GM18858 (cell line): Measurements from ENCODE around the gene PRTG.
"Not testable (repeated sequence)": the region's sequence is repeated elsewhere in the genome, so short reads cannot be mapped to it uniquely, and the experiment has no call there.

ENCODE experiments used
- ATAC-seq: cut with Tn5 transposase; IDR thresholded peaks from one replicate; pipeline ENCODE4 v1.9.1; 2021; ENCODE audit not compliant: unreplicated experiment

PRTG gene, protein sequence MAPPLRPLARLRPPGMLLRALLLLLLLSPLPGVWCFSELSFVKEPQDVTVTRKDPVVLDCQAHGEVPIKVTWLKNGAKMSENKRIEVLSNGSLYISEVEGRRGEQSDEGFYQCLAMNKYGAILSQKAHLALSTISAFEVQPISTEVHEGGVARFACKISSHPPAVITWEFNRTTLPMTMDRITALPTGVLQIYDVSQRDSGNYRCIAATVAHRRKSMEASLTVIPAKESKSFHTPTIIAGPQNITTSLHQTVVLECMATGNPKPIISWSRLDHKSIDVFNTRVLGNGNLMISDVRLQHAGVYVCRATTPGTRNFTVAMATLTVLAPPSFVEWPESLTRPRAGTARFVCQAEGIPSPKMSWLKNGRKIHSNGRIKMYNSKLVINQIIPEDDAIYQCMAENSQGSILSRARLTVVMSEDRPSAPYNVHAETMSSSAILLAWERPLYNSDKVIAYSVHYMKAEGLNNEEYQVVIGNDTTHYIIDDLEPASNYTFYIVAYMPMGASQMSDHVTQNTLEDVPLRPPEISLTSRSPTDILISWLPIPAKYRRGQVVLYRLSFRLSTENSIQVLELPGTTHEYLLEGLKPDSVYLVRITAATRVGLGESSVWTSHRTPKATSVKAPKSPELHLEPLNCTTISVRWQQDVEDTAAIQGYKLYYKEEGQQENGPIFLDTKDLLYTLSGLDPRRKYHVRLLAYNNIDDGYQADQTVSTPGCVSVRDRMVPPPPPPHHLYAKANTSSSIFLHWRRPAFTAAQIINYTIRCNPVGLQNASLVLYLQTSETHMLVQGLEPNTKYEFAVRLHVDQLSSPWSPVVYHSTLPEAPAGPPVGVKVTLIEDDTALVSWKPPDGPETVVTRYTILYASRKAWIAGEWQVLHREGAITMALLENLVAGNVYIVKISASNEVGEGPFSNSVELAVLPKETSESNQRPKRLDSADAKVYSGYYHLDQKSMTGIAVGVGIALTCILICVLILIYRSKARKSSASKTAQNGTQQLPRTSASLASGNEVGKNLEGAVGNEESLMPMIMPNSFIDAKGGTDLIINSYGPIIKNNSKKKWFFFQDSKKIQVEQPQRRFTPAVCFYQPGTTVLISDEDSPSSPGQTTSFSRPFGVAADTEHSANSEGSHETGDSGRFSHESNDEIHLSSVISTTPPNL

DNA sequence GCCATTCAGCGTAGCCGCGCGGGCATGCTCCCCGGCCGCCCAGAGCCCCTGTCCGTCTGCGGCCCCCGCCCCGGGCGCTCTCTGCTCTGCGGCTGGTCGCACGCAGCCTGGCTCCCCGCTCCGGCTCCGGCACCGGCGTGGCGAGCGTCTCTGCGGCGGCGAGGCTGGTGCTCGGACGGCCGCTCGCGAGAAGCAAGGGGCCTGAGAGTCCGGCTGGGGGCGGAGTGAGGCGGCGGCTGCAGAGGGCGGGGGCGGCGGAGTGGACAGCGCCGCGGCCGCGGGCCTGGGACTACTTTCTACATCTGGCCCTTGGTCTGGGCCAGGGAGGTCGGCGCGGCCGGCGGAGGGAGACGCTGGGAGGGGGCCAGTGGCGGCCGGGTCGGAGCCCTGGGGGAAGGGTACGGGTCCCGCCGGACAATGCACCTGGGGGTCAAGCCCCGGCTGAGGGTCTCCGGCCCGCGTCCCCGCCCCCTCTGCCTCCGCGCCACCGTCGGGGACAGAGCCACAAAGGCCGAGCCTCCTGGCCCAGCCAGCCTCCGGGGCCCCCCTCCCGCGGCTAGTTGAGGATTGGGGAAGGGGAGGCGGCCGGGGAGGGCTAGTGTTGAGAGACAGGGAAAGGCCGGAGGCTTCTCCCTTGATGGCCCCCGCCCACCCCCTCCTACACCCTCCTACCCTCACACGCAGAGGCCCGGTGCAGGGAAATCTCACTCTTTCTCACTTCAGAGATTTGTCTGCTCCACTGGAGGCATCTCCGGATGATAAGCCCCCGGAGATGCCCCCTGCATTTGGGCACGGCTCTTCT, at the start of gene PRTG:
TSS of gene PRTG (minus strand) at position 226 of the 802 bp plus-strand sequence. CDS start at position 5, 221 bp downstream.
- no peak for ATAC-seq

DNA sequence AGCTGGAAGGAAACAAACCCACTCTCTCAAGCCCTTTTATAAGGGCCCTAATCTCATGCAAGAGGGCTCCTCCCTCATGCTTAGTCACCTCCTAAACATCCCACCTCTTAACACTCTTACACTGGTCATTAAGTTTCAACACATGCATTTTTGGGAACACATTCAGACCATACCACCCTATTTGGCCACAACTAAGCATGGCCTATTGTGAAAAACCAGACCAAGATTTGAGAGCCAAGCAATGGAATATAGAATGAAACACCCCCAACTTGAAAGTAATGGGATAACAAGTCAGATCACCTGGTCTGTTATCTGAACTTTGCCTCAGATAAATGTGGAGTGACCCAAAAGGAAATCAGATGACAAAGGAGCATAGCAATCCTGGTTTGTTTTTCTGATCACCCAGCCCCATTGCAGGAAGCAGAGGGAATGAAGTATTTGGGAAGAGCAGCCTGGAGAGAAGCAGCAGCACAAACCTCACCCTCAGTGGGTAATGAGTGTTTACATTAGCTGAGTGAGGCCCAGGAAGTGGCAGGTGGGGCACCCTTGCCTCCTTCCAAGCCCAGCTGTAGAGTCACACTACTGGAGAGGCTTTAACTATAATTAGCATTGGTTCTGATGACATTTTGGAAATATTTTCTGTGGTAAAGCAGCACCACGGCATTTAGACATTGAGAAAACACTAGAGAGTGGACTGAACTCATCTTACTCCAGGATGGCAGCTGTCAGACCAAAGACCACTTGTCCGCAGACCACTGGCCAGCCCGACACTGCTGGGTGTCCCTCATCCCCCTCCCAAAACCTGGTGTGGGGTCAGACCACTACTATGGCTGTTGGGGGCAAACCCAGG, 48.8 kb upstream of the PRTG start:
- no peak for ATAC-seq

DNA sequence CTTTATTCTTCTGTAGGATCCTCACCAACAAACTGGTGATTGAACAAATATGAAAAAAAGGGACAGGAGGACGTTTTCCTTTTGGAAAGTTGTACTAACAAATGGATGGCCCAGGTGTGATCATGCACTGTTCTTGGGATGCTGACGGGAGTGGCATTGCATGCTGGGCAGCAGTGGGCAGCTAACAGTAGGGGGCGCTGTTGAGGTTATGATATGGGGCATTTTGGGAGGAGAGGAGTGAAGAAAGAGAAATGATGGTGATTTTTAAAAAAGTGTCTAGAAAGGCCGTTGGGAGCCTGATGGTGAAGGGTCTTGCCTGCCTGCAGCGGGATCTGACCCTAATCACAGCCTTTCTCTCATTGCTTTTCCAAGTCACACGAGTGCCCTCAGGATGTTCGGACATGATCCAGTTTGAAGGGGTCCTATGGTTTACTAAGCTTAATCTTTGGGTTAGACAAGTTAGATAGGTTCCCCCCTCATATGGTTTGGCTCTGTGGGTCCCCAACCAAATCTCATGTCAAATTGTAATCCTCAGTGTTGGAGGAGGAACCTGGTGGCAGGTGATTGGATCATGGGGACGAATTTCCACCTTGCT, 46.2 kb upstream of the PRTG start:
- no peak for ATAC-seq

DNA sequence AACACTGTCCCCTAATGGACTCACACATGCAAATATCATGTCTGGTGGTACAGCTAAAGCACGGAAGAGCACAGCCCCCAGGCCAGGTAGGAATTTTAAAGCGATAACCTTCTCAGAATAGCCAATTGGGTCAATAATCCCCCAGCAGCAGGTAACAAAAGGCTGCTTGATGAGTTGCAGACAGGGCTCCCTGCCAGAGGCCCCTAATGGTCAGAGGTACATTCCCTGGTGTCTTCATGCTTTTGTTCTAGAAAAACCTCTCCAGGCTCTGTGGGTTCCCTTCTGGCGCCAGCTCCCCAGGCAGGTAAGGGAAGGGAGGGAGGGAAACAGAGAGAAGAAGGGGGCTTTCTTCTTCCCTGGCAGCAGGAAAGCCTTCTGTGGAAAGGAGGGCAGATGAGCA, 43.4 kb upstream of the PRTG start:
- no peak for ATAC-seq

DNA sequence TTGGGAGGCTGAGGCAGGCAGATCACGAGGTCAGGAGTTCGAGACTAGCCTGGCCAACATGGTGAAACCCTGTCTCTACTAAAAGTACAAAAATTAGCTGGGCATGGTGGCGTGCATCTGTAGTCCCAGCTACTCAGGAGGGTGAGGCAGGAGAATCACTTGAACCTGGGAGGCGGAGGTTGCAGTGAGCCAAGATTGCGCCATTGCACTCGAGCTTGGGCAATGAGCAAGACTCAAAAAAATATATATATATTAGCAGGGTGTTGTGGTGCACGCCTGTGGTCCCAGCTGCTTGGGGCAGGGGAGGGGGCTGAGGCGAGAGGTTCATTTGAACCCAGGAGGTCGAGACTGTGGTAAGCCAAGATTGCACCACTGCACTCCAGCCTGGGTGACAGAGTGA, 42.6 kb upstream of the PRTG start:
- ATAC-seq, result not testable (repeated sequence)

DNA sequence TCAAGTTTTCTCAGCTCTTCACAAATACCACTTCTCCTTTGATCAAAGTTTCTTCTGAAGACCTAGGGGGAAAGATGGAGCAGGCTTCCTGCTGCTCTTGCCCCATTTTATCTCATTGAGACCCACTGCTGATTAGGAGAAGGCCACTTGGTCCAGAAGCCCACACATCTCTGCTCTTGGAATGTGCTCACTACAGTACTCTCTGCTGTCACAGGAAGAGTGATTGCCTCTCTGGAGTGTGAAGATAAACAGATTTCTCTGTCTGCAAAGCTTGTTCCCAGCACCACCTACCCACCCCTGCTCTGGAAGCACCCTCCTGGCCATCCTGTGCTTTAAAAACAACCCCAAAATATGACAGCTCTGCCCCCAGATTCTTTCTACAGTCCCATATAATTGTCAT, 41.3 kb upstream of the PRTG start:
- no peak for ATAC-seq

DNA sequence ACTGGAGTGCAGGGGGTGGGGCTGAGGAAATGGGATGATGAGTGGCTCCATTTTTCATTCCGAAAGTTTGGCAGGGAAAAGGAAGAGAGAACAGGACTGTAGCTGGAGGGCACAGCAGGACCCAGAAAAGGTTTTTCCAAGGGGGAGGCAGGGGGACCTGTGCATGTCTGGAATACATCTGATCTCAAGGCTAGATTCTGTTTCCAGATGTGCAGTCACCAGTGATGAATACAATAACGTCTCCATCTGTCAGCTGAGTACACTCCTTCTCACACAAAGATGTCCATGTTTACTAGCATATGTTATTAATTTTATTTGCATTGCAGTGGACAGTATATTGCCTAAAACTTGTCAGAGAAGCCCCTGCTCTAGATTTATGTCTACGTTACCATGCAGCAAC, 39.9 kb upstream of the PRTG start:
- ATAC-seq, result no peak

DNA sequence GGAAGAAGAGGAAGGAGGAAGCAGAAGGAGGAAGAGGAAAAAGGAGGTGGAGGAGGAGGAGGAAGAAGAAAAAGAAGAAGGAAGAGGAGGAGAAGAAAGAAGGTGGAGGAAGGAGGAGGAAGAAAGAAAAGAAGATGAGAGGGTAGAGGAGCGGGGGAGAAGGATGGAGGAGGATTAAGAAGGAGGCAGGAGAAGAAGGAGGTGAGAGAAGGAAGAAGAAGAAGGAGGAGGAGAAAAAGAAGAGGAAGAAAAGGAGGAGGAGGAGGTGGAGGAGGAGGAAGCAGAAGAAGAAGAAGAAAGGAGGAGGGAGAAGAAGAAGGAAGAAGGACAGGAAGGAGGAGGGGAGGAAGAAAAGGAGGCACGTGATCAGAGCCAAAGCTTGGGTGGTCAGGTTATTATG, 37.3 kb upstream of the PRTG start:
- ATAC-seq, result no peak

DNA sequence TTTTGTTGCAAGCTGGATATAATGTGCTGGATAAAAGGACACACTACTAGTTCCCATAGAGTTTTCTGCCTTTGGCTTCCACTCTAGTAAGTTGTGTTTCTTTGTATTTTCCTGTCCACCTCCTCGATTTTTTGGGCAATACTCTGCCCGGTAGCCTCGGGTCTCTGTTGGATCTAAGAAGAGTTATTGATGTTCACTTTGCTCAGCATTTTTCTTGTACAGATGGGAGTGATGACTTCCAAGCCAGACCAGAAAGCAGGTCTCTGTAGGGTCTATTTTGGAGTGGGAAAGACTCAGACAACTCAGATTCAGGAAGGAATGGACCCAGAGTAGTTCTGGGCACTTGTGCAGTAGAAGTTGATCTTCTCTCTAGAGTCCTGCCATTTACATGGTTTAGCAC, 36.0 kb upstream of the PRTG start:
- ATAC-seq, result no peak

DNA sequence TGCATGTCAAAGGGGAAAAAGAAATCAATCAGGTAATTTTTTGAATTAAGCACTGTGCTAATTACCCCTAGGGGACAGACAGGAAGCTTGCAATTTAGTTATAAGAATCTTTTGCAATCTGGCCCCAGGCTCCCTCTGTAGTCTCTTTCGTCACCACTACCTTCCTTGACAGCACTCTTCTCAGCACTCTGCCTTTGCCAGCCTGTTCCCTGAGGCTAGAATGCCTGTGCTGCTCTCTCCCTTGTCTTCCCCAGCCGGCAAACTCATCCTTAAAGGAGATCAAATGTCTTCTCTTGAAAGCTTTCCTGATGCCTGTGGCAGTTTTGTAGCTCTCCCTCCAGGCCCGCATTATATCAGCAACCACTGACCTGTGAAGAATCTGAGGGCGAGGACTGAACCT, 32.4 kb upstream of the PRTG start:
- no peak for ATAC-seq

DNA sequence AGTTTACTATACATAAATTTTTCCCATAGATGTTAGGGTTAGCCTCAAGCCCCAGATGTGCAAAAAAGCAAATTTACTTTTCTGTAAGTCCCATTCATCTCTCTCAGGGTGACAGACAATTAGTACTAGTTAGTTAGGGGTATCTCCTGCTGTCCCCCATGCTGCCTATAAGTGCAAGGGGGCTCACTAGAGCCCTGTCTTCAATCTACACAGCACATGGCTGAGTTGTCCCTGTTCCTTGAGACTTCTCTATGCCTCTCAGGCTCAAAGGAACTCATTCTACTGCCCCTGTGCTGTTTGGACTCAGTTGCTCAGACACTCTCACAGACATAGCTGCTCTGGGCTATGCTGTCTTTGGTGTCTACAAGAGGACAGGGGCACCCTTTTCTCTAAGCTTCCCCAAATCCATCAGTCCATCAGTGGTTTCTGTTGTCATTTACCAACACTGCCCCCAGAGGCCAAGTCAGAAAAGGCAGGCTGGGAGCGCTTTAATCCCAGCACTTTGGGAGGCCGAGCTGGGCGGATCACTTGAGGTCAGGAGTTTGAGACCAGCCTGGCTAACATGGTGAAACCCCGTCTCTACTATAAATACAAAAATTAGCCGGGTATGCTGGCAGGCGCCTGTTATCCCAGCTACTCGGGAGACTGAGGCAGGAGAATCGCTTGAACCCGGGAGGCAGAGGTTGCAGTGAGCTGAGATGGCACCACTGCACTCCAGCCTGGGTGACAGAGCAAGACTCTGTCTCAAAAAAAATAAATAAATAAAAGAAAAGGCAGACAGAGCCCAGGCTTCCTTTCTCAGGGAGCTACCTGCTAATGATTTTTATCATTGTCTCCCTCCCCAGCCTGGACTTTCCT, 31.4 kb upstream of the PRTG start:
- ATAC-seq, result peak; percentile 53

DNA sequence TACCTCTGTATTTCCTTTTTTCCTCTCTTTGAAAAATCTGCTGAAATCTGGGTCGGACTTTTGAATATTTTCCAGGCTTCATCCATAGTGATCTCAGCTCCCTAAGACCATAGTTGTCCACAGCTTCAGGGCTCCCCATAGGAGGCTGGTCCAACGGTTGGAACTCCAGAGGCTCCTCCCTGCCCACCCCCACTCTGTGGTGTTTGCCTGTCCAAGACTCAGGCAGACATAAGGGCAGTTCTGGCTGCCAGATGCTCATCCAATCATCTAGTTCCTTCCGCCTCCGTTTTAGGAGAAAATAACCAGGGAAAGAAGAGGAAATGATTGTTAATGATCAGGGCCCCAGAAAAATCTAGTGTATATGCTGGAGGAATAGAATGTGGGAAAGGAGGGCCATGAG, 27.9 kb upstream of the PRTG start:
- ATAC-seq, result no peak

DNA sequence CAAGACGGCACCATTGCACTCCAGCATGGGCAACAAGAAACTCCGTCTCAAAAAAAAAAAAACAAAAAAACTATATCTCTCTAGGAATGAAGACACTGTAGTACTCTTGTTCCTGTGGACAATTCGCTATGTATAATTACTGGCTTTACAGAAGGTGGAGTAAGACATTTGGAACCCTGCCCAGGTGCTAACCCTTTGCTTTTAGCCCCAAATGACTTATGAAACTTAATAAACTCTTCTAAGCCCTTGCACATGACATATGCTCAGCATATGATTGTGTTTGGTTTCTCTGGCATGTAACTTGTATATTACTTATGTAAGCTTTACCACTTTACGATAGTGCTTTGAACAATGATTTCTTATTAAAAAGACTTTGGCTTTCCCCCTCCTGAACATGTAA, 27.3 kb upstream of the PRTG start:
- ATAC-seq, result no peak

DNA sequence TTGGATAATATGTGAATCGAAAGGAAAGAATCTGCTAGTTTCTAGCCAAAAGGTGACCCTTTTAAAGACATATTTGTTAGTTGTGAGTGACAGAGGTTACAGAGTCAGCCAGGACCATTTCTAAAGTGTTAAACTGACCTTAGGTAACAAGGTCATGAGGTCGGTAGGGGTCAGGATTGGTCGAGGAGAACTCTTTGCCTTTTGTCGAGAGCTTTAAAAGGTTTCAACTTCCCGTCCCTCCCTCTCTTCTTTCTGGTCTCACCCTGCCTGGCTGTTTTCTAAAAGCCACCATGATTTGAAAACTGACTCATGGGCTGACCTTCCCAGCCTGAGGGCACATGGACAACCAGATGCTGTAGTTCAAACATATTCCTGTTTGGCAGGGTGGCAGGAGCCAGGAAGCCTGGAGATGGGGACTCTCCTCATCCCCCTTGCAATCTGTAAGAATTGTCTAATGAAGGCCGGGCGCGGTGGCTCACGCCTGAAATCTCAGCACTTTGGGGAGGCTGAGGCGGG, 25.8 kb upstream of the PRTG start:
- ATAC-seq, result no peak

DNA sequence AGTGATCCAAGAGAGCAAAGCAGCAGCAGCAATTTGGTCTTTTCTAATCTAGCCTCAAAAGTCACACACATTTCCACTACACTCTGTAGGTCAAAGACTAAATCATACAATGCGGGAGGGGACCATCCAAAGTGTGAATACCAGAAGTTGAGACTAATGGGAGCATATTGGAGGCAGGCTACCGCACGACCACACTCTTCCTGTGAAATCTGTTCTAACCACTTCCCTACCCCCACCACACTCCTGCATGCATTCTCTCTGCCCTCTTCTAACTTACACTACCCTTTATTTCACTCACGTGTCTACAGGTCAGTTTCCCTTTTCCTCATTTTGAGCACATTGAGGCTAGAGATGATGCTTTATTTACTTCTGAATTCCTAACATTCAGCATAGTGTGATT, 23.7 kb upstream of the PRTG start:
- no peak for ATAC-seq

DNA sequence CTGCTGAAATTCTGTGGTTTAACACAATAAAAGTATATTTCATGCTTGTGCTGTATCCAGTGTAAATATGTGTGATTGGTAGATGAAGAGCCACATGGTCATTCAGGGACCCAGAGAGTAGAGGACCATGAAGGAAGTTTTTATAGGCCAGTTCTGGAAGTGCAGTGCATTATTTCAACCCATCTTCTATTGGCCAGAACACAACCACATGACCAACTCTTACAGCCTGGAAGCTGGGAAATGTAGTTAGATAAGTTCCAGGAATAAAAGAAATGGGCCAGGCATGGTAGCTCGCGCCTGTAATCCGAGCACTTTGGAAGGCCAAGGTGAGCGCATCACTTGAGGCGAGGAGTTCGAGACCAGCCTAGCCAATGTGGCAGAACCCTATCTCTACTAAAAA, 21.4 kb upstream of the PRTG start:
- no peak for ATAC-seq

DNA sequence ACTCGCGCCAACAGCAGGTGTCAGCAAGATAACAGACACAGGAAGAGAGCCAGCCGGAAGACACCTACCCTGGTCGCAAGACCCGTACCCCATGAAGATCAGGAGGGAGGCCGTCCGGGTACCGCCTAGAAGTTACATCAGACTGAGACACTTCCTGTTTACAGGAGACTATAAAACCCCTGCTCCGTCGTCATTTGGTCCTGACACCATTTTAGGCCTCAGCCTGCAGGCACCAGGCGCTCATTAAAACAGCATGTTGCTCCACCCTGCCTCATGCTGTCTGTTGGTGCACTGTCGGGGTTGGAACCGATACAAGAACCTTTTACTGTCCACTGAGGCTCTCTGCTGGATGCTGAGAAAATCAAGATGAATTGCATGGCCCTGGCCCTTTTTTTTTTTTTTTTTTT, 15.6 kb upstream of the PRTG start:
- no peak for ATAC-seq

DNA sequence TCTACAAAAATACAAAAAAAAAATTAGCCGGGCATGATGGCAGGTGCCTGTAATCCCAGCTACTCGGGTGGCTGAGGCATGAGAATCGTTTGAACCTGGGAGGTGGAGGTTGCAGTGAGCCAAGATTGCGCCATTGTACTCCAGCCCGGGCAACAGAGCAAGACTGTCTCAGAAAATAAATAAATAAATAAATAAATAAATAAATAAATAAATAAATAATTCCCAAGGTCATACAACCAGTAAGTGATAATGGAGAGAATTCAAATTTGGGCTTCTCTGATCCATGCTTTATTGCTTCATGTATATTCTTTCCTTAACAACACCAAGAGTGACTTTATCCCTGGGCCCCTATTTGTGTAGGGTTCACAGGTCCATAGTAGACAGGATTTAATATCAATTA, 10.5 kb upstream of the PRTG start:
- not testable (repeated sequence) for ATAC-seq
